ENCODE measurements around the gene TTC21A.

TTC21A gene

DNA sequence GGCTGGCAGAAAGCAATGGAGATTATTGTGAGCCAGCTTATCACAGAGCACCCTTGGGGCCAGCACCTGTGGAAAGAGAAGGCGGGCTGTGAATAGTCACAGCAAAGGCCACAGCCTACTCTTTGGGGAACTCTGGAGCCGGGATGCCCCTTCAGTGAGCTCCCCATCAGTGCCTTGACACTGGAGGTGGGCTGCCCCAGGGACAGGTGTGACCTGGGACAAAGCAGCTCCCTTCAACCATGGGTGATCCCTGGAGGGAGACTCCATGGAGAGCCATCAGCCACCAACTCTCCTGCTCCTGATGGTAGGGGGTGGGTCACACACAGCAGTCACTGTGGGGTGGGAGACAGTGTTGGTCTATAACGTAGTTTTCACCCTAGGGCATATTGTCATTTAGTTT lies 5.8 kb downstream of the TTC21A start:
- H3K4me3 ChIP-seq (ENCODE audit: low read length) = no peak overlapping the region
- WGBS (ENCODE audit: extremely low coverage, insufficient coverage, low lambda C conversion rate) = no CpG with 5 or more reads among the region's 3 CpGs
- H3K4me2 ChIP-seq (ENCODE audit: low read length) = no peak overlapping the region
- no peak overlapping the region for H4K5ac ChIP-seq (ENCODE audit: low read length)
- no peaks in the 10 kb centered on the region for H3K79me1 ChIP-seq (ENCODE audit: low read length)
- H3K79me2 ChIP-seq (ENCODE audit: control insufficient read depth, insufficient read depth, low read length) = no peaks in the 10 kb centered on the region
- no peak overlapping the region for H2BK5ac ChIP-seq (ENCODE audit: low read length)
- no peak overlapping the region for H4K8ac ChIP-seq (ENCODE audit: low read depth, low read length)
- H2BK15ac ChIP-seq (replicated peaks; ENCODE audit: low read depth) = no peak overlapping the region
- H2AK5ac ChIP-seq (ENCODE audit: low read length) = no peak overlapping the region
- H3K9ac ChIP-seq (ENCODE audit: low read length) = no peak overlapping the region
- DNase-seq = no peak
- no peak overlapping the region for H2BK120ac ChIP-seq (ENCODE audit: low read depth, low read length)
- H3K23ac ChIP-seq (ENCODE audit: low read length) = no peak overlapping the region
- no peak overlapping the region for H3K56ac ChIP-seq (ENCODE audit: low read length)
- no peaks in the 10 kb centered on the region for H3K4me1 ChIP-seq (ENCODE audit: control insufficient read depth, low read depth, low read length)
- no peak overlapping the region for H3K27ac ChIP-seq (ENCODE audit: low read depth, low read length)
- H3K27me3 ChIP-seq (ENCODE audit: insufficient read depth, low read length, poor library complexity) = no peaks in the 10 kb centered on the region
- H3K18ac ChIP-seq (ENCODE audit: low read length) = no peak overlapping the region
- no peaks in the 10 kb centered on the region for H3K36me3 ChIP-seq (ENCODE audit: control insufficient read depth, insufficient read depth, low read length)
- H3K4ac ChIP-seq (ENCODE audit: low read depth, low read length) = no peak overlapping the region

DNA sequence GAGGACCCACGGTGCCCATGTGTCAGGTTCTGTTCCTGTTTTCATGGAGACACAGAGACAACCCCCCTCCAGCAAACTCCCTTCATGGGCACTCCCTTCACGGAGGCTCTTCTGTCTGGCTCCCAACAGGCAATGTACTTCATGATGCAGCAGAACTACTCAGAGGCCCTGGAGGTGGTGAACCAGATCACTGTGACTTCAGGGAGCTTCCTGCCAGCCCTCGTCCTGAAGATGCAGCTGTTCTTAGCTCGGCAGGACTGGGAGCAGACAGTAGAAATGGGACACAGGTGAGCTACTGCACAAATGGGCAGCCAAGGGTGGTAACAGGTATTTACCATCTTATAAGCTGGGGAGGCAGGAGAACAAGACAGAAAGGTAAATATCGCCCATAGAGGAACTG lies 7.0 kb downstream of the TTC21A start:
- no peak overlapping the region for H2BK5ac ChIP-seq (ENCODE audit: low read length)
- WGBS (ENCODE audit: extremely low coverage, insufficient coverage, low lambda C conversion rate) = no CpG with 5 or more reads among the region's 5 CpGs
- no peak overlapping the region for H3K18ac ChIP-seq (ENCODE audit: low read length)
- H3K27me3 ChIP-seq (ENCODE audit: insufficient read depth, low read length, poor library complexity) = no peaks in the 10 kb centered on the region
- no peak overlapping the region for H3K9ac ChIP-seq (ENCODE audit: low read length)
- H3K27ac ChIP-seq (ENCODE audit: low read depth, low read length) = no peak overlapping the region
- H2AK5ac ChIP-seq (ENCODE audit: low read length) = no peak overlapping the region
- no peak overlapping the region for H3K56ac ChIP-seq (ENCODE audit: low read length)
- no peaks in the 10 kb centered on the region for H3K4me1 ChIP-seq (ENCODE audit: control insufficient read depth, low read depth, low read length)
- no peaks in the 10 kb centered on the region for H3K36me3 ChIP-seq (ENCODE audit: control insufficient read depth, insufficient read depth, low read length)
- H2BK120ac ChIP-seq (ENCODE audit: low read depth, low read length) = no peak overlapping the region
- H3K79me1 ChIP-seq (ENCODE audit: low read length) = no peaks in the 10 kb centered on the region
- no peak overlapping the region for H3K4ac ChIP-seq (ENCODE audit: low read depth, low read length)
- H3K23ac ChIP-seq (ENCODE audit: low read length) = no peak overlapping the region
- H4K8ac ChIP-seq (ENCODE audit: low read depth, low read length) = no peak overlapping the region
- no peak overlapping the region for H4K5ac ChIP-seq (ENCODE audit: low read length)
- no peak overlapping the region for H3K4me2 ChIP-seq (ENCODE audit: low read length)
- no peaks in the 10 kb centered on the region for H3K79me2 ChIP-seq (ENCODE audit: control insufficient read depth, insufficient read depth, low read length)
- H2BK15ac ChIP-seq (replicated peaks; ENCODE audit: low read depth) = no peak overlapping the region
- H3K4me3 ChIP-seq (ENCODE audit: low read length) = no peak overlapping the region
- no peak for DNase-seq

DNA sequence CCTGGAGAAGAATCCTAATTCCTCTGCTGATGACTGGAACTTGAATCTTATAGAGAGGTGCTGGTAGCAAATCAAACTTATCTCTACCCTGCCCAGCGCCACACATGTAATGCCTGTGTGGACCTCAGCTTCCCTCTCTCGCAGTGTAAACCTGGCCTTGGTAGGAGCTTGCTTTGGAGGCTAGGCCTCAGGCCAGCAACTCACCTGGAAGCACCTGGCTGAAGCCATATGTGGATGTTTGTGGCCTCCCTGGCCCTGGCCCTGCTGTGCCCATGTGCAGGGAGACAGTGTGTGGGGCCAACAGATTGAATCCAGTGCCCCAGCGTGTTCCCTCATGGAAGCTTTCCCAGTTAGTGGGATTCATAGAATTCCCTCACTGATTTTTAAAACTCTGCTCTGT lies 8.4 kb downstream of the TTC21A start:
- no peak overlapping the region for H2AK5ac ChIP-seq (ENCODE audit: low read length)
- no peak overlapping the region for H3K4ac ChIP-seq (ENCODE audit: low read depth, low read length)
- H3K79me1 ChIP-seq (ENCODE audit: low read length) = no peaks in the 10 kb centered on the region
- no peak overlapping the region for H4K5ac ChIP-seq (ENCODE audit: low read length)
- no peak overlapping the region for H3K27ac ChIP-seq (ENCODE audit: low read depth, low read length)
- no peak overlapping the region for H3K23ac ChIP-seq (ENCODE audit: low read length)
- no peak overlapping the region for H3K56ac ChIP-seq (ENCODE audit: low read length)
- H3K18ac ChIP-seq (ENCODE audit: low read length) = no peak overlapping the region
- H3K9ac ChIP-seq (ENCODE audit: low read length) = no peak overlapping the region
- no peak for DNase-seq
- H3K36me3 ChIP-seq (ENCODE audit: control insufficient read depth, insufficient read depth, low read length) = no peaks in the 10 kb centered on the region
- no peak overlapping the region for H2BK15ac ChIP-seq (replicated peaks; ENCODE audit: low read depth)
- H3K4me2 ChIP-seq (ENCODE audit: low read length) = no peak overlapping the region
- H3K4me1 ChIP-seq (ENCODE audit: control insufficient read depth, low read depth, low read length) = no peaks in the 10 kb centered on the region
- WGBS (ENCODE audit: extremely low coverage, insufficient coverage, low lambda C conversion rate) = no CpG with 5 or more reads among the region's 3 CpGs
- H3K4me3 ChIP-seq (ENCODE audit: low read length) = no peak overlapping the region
- no peak overlapping the region for H2BK5ac ChIP-seq (ENCODE audit: low read length)
- no peak overlapping the region for H4K8ac ChIP-seq (ENCODE audit: low read depth, low read length)
- no peaks in the 10 kb centered on the region for H3K27me3 ChIP-seq (ENCODE audit: insufficient read depth, low read length, poor library complexity)
- no peaks in the 10 kb centered on the region for H3K79me2 ChIP-seq (ENCODE audit: control insufficient read depth, insufficient read depth, low read length)
- no peak overlapping the region for H2BK120ac ChIP-seq (ENCODE audit: low read depth, low read length)

DNA sequence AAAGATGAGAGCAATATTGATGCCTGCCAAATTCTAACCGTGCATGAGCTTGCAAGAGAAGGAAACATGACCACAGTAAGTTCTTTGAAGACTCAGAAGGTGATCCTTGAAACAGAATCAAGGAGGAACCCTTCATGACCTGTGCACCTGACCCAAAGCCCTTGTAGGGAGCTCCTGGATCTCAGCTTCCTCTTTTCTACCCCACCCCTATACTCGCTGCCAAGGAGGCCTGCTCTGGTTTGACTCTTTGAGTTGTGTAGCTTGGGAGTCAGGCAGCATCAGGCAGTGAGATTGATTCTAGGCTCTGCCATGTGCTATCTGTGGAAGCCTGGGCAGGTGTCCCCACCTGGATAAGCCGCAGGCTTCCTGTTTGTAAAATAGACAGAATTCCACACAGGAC lies 10.6 kb downstream of the TTC21A start:
- H2BK120ac ChIP-seq (ENCODE audit: low read depth, low read length) = no peak overlapping the region
- no peak overlapping the region for H3K4me3 ChIP-seq (ENCODE audit: low read length)
- no peak overlapping the region for H3K27ac ChIP-seq (ENCODE audit: low read depth, low read length)
- H2AK5ac ChIP-seq (ENCODE audit: low read length) = no peak overlapping the region
- no peak overlapping the region for H3K4ac ChIP-seq (ENCODE audit: low read depth, low read length)
- H3K9ac ChIP-seq (ENCODE audit: low read length) = no peak overlapping the region
- H3K4me1 ChIP-seq (ENCODE audit: control insufficient read depth, low read depth, low read length) = no peaks in the 10 kb centered on the region
- no peak overlapping the region for H2BK5ac ChIP-seq (ENCODE audit: low read length)
- no peaks in the 10 kb centered on the region for H3K79me2 ChIP-seq (ENCODE audit: control insufficient read depth, insufficient read depth, low read length)
- H2BK15ac ChIP-seq (replicated peaks; ENCODE audit: low read depth) = no peak overlapping the region
- H3K27me3 ChIP-seq (ENCODE audit: insufficient read depth, low read length, poor library complexity) = no peaks in the 10 kb centered on the region
- DNase-seq = no peak
- WGBS (ENCODE audit: extremely low coverage, insufficient coverage, low lambda C conversion rate) = no CpG with 5 or more reads among the region's 3 CpGs
- no peak overlapping the region for H3K23ac ChIP-seq (ENCODE audit: low read length)
- H3K79me1 ChIP-seq (ENCODE audit: low read length) = no peaks in the 10 kb centered on the region
- H3K56ac ChIP-seq (ENCODE audit: low read length) = no peak overlapping the region
- no peak overlapping the region for H4K8ac ChIP-seq (ENCODE audit: low read depth, low read length)
- no peaks in the 10 kb centered on the region for H3K36me3 ChIP-seq (ENCODE audit: control insufficient read depth, insufficient read depth, low read length)
- H3K18ac ChIP-seq (ENCODE audit: low read length) = no peak overlapping the region
- H3K4me2 ChIP-seq (ENCODE audit: low read length) = no peak overlapping the region
- H4K5ac ChIP-seq (ENCODE audit: low read length) = no peak overlapping the region

DNA sequence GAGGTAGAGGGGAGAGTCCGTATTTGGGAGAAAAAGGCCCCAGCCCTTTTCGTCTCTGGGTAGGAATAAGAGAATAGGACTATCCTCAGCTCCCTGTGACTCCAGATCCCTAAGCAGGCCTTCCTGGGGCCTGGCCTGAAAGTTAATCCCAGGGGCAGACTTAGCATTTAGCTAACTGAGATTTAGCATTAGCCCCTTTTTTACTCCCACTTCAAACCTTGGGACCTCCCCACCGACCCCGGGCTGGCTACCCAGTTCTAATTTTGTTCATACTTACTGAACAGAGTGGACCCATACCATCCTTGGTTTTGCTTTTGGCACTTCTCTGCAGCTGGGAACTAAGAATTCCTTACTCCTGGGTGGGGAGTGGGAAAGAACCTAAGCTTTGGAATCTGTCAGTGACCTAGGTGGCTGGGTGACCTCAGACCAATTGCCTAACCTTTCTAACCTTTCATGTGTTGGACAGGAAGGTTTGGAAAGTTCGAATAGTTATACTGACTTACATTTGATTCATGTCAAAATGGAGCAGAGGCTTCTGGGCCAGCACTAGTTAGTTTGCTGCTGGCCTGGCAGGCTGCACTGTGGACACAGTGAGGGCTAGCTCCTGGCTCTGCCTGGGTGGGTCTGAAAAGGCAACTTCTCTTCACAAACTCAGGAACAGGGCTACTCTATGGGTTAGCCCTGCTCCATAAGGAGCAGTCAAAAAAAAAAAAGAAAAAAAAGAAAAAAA lies 11.6 kb downstream of the TTC21A start:
- Histone ChIP-seq H3K18ac (ENCODE audit: low read length) (no peak overlapping the region), H2AK5ac (ENCODE audit: low read length) (no peak overlapping the region), H3K9ac (ENCODE audit: low read length) (no peak overlapping the region), H4K5ac (ENCODE audit: low read length) (no peak overlapping the region), H3K36me3 (ENCODE audit: control insufficient read depth, insufficient read depth, low read length) (no peaks in the 10 kb centered on the region), H3K4me3 (ENCODE audit: low read length) (no peak overlapping the region), H3K56ac (ENCODE audit: low read length) (no peak overlapping the region), H2BK120ac (ENCODE audit: low read depth, low read length) (no peak overlapping the region), H3K79me1 (ENCODE audit: low read length) (no peaks in the 10 kb centered on the region), H3K4me1 (ENCODE audit: control insufficient read depth, low read depth, low read length) (no peaks in the 10 kb centered on the region), H3K4ac (ENCODE audit: low read depth, low read length) (no peak overlapping the region), H3K23ac (ENCODE audit: low read length) (no peak overlapping the region), H2BK5ac (ENCODE audit: low read length) (no peak overlapping the region), H3K4me2 (ENCODE audit: low read length) (no peak overlapping the region), H2BK15ac (replicated peaks; ENCODE audit: low read depth) (no peak overlapping the region), H3K27me3 (ENCODE audit: insufficient read depth, low read length, poor library complexity) (no peaks in the 10 kb centered on the region), H3K27ac (ENCODE audit: low read depth, low read length) (no peak overlapping the region), H3K79me2 (ENCODE audit: control insufficient read depth, insufficient read depth, low read length) (no peaks in the 10 kb centered on the region), H4K8ac (ENCODE audit: low read depth, low read length) (no peak overlapping the region)
- DNase-seq = no peak
- WGBS (ENCODE audit: extremely low coverage, insufficient coverage, low lambda C conversion rate) = no CpG with 5 or more reads among the region's 5 CpGs

DNA sequence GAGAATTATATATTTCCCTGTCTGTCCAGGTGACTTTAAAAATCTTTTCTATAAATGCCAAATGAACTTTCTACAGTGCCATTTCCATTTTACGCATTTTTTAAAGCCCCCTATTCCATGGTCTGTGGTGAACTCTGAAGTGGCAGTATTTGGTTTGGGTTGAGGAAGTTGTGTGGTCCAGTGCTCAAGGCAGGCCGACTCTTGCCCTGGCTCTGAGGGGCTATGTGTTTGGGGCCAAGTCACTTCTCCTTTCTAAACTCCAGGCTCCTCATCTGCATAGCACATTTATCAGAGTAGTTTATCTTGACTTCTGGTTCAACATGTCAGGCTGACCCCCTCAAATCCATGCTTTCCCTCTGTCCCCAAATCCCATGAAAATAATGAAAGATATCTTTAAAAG lies 14.1 kb downstream of the TTC21A start:
- no peak overlapping the region for H2BK15ac ChIP-seq (replicated peaks; ENCODE audit: low read depth)
- H3K79me2 ChIP-seq (ENCODE audit: control insufficient read depth, insufficient read depth, low read length) = no peaks in the 10 kb centered on the region
- no peaks in the 10 kb centered on the region for H3K79me1 ChIP-seq (ENCODE audit: low read length)
- no peak overlapping the region for H2AK5ac ChIP-seq (ENCODE audit: low read length)
- H3K36me3 ChIP-seq (ENCODE audit: control insufficient read depth, insufficient read depth, low read length) = no peaks in the 10 kb centered on the region
- no peak for DNase-seq
- no peak overlapping the region for H3K4me3 ChIP-seq (ENCODE audit: low read length)
- H3K4ac ChIP-seq (ENCODE audit: low read depth, low read length) = no peak overlapping the region
- H2BK120ac ChIP-seq (ENCODE audit: low read depth, low read length) = no peak overlapping the region
- no peak overlapping the region for H4K8ac ChIP-seq (ENCODE audit: low read depth, low read length)
- H3K23ac ChIP-seq (ENCODE audit: low read length) = no peak overlapping the region
- no peaks in the 10 kb centered on the region for H3K4me1 ChIP-seq (ENCODE audit: control insufficient read depth, low read depth, low read length)
- H3K9ac ChIP-seq (ENCODE audit: low read length) = no peak overlapping the region
- no peak overlapping the region for H3K27ac ChIP-seq (ENCODE audit: low read depth, low read length)
- H2BK5ac ChIP-seq (ENCODE audit: low read length) = no peak overlapping the region
- H3K4me2 ChIP-seq (ENCODE audit: low read length) = no peak overlapping the region
- H3K27me3 ChIP-seq (ENCODE audit: insufficient read depth, low read length, poor library complexity) = no peaks in the 10 kb centered on the region
- no peak overlapping the region for H3K18ac ChIP-seq (ENCODE audit: low read length)
- H3K56ac ChIP-seq (ENCODE audit: low read length) = no peak overlapping the region
- no peak overlapping the region for H4K5ac ChIP-seq (ENCODE audit: low read length)
- no CpG with 5 or more reads among the region's 2 CpGs for WGBS (ENCODE audit: extremely low coverage, insufficient coverage, low lambda C conversion rate)
